Brain microvascular endothelial cell (primary cell): ENCODE data around the gene NLRC5.

Experiments used
- DNase-seq: peaks from one replicate; pipeline ENCODE4 v3.0.0-alpha.2; 2020
- H3K27ac ChIP-seq: fragments of 250-450 bp; sonication (Bioruptor Pico); 2 replicates; pipeline ENCODE4 v1.5.1; 2020; ENCODE audit warnings: mild to moderate bottlenecking, moderate library complexity
- H3K27me3 ChIP-seq: fragments of 250-450 bp; sonication (Bioruptor Pico); replicated peaks from 2 replicates; pipeline ENCODE4 v1.5.1; 2020; ENCODE audit warnings: mild to moderate bottlenecking
- H3K36me3 ChIP-seq: fragments of 250-450 bp; sonication (Bioruptor Pico); replicated peaks from 2 replicates; pipeline ENCODE4 v1.5.1; 2020; ENCODE audit warnings: mild to moderate bottlenecking
- H3K4me3 ChIP-seq: 2 replicates; pipeline ENCODE4 v1.5.1; 2011; ENCODE audit warnings: low read depth, mild to moderate bottlenecking, control low read depth, low read length, moderate library complexity
- CTCF ChIP-seq: IDR thresholded peaks from 2 replicates; pipeline ENCODE4 v1.5.1; 2011; ENCODE audit warnings: low read depth, mild to moderate bottlenecking, moderate library complexity, low read length, control low read depth, inconsistent platforms; ENCODE audit errors: missing control alignments
- in situ Hi-C: cut with HindIII; loops from 2 replicates; pipeline ENCODE4 v1.10.0; 2017; ENCODE audit warnings: low sequenced_read_pairs, low pct_ligation_motif_present

NLRC5 gene

GRCh38 chr16:57084257-57084770, 95.0 kb downstream of the NLRC5 start:
- TF ChIP-seq CTCF: peak; percentile 99
- Histone ChIP-seq H3K27me3 (no peaks in the 10 kb centered on the region), H3K27ac (no peak overlapping the region), H3K4me3 (no peak overlapping the region), H3K36me3 (no peaks in the 10 kb centered on the region)
- in situ Hi-C loops: no loop called here
- peak; percentile 57 for DNase-seq

- no peaks in the 10 kb centered on the region for H3K36me3 ChIP-seq
- no peaks in the 10 kb centered on the region for H3K27me3 ChIP-seq
- DNase-seq: no peak
- in situ Hi-C loops: no loop called here
- no peak overlapping the region for H3K27ac ChIP-seq
- H3K4me3 ChIP-seq: no peak overlapping the region
- TF ChIP-seq CTCF: no peak
Observed at GRCh38 chr16:57084996-57085395, 95.6 kb downstream of the NLRC5 start.

- no peak overlapping the region for H3K4me3 ChIP-seq
- no peak for TF ChIP-seq CTCF
- DNase-seq: no peak
- in situ Hi-C loops: no loop called here
- H3K27me3 ChIP-seq: no peaks in the 10 kb centered on the region
- H3K27ac ChIP-seq: no peak overlapping the region
- no peaks in the 10 kb centered on the region for H3K36me3 ChIP-seq
Observed at GRCh38 chr16:57087003-57087402, 97.6 kb downstream of the NLRC5 start.

- no peaks in the 10 kb centered on the region for H3K36me3 ChIP-seq
- TF ChIP-seq CTCF: no peak
- in situ Hi-C loops: no loop called here
- no peak overlapping the region for H3K4me3 ChIP-seq
- no peaks in the 10 kb centered on the region for H3K27me3 ChIP-seq
- no peak overlapping the region for H3K27ac ChIP-seq
- no peak for DNase-seq
Observed at GRCh38 chr16:57089406-57089805, 100.0 kb downstream of the NLRC5 start.

- in situ Hi-C loops: no loop called here
- Histone ChIP-seq H3K27me3 (no peaks in the 10 kb centered on the region), H3K27ac (no peak overlapping the region), H3K4me3 (peak overlapping the region; percentile 64), H3K36me3 (no peaks in the 10 kb centered on the region)
- TF ChIP-seq CTCF: no peak
- peak; percentile 45 for DNase-seq
Observed at GRCh38 chr16:57091200-57091974, 102.0 kb downstream of the NLRC5 start.
